MCF 10A (cell line): ENCODE data around the gene AGBL1. TPM values are rescaled to one million over a fixed set of nuclear protein-coding genes. Genes with fewer than 3 reads are reported as not detected.

Experiments
- BruUV-seq: library from RNA; stranded (reverse); fragments of 400-500 nt; replicated peaks from 2 replicates; lab custom pipeline; 2021; lab: Mats Ljungman, UMichigan
- CTCF ChIA-PET: fragments of 300-600 bp; sonication (Branson Sonifier 250); formaldehyde crosslinking; extraction: SDS; loops from one replicate; lab custom pipeline; 2021; ENCODE audit warnings: antibody characterized with exemption, inconsistent platforms; lab: Yijun Ruan, JAX
- POLR2A ChIA-PET: fragments of 300-600, 350-650 bp; sonication (Branson Sonifier 250); formaldehyde crosslinking; extraction: SDS; loops from one replicate; lab custom pipeline; 2020; ENCODE audit warnings: antibody characterized with exemption, inconsistent platforms; lab: Yijun Ruan, JAX
- DNase-seq: peaks from one replicate; pipeline ENCODE4 v3.0.0-alpha.2; 2018; ENCODE audit not compliant: unreplicated experiment
- H3K27ac Mint-ChIP-seq: one replicate; pipeline ENCODE4 v1.8.0; 2022; ENCODE audit warnings: mild to moderate bottlenecking, low read depth, mixed read lengths; ENCODE audit not compliant: unreplicated experiment
- H3K27me3 Mint-ChIP-seq: one replicate; pipeline ENCODE4 v1.8.0; 2022; ENCODE audit warnings: mixed read lengths; ENCODE audit not compliant: insufficient read depth, unreplicated experiment
- H3K36me3 Mint-ChIP-seq: one replicate; pipeline ENCODE4 v1.8.0; 2022; ENCODE audit warnings: mild to moderate bottlenecking, moderate library complexity, mixed read lengths; ENCODE audit not compliant: insufficient read depth, unreplicated experiment
- H3K4me1 Mint-ChIP-seq: one replicate; pipeline ENCODE4 v1.8.0; 2022; ENCODE audit warnings: mixed read lengths; ENCODE audit not compliant: insufficient read depth, unreplicated experiment
- H3K4me3 Mint-ChIP-seq: one replicate; pipeline ENCODE4 v1.8.0; 2022; ENCODE audit warnings: mild to moderate bottlenecking, moderate library complexity, mixed read lengths; ENCODE audit not compliant: unreplicated experiment
- H3K9me3 Mint-ChIP-seq: one replicate; pipeline ENCODE4 v1.8.0; 2022; ENCODE audit warnings: mixed read lengths; ENCODE audit not compliant: unreplicated experiment
- CTCF ChIP-seq: fragments of 200-600 bp; IDR thresholded peaks from one replicate; pipeline ENCODE4 v1.8.0; 2022; ENCODE audit warnings: antibody characterized with exemption, mild to moderate bottlenecking; ENCODE audit not compliant: unreplicated experiment
- intact Hi-C: fragments of 100-400 bp; cut with micrococcal nuclease; formaldehyde crosslinking; loops from 2 replicates; pipeline ENCODE4 v1.14.1; 2022
- total RNA-seq: library from RNA; stranded (reverse); gene quantifications from 2 replicates; pipeline ENCODE4 v1.2.3, GENCODE V29; 2022

The AGBL1 gene
- total RNA-seq, 1 experiment from 2014 or later, result not detected

GRCh38 chr15:86570738-86571137 is 491.1 kb downstream of the AGBL1 start:
- Mint-ChIP-seq H3K4me1 (no peaks in the 10 kb centered on the region), H3K9me3 (no peaks in the 10 kb centered on the region), H3K36me3 (peaks cover 6% of the 10 kb centered on the region), H3K27ac (no peak overlapping the region), H3K27me3 (no peaks in the 10 kb centered on the region), H3K4me3 (no peak overlapping the region)
- no peak for DNase-seq
- ChIA-PET CTCF (interaction anchor here (0.5 to 1.4 kb wide), 4 partner anchors 82 to 475 kb away, joined by 3 to 6 read pairs (median 4); no protein-coding TSS in a partner anchor), POLR2A (no interaction called here)
- intact Hi-C loops, result no loop called here
- no TSS peak for BruUV-seq
- TF ChIP-seq CTCF, result no peak

GRCh38 chr15:86571873-86572272 is 492.2 kb downstream of the AGBL1 start:
- no peak for DNase-seq
- no peaks in the 10 kb centered on the region for H3K27me3 Mint-ChIP-seq
- no peak for TF ChIP-seq CTCF
- CTCF ChIA-PET, result interaction anchor here (0.7 to 1.4 kb wide), 2 partner anchors 71 to 339 kb away, joined by 3 to 6 read pairs; no protein-coding TSS in a partner anchor
- no TSS peak for BruUV-seq
- H3K27ac Mint-ChIP-seq, result no peak overlapping the region
- H3K4me3 Mint-ChIP-seq, result no peak overlapping the region
- intact Hi-C loops, result no loop called here
- H3K4me1 Mint-ChIP-seq, result no peaks in the 10 kb centered on the region
- H3K9me3 Mint-ChIP-seq, result no peaks in the 10 kb centered on the region
- POLR2A ChIA-PET, result no interaction called here
- H3K36me3 Mint-ChIP-seq, result peaks cover 6% of the 10 kb centered on the region

GRCh38 chr15:86572368-86572841 is 492.7 kb downstream of the AGBL1 start:
- no peaks in the 10 kb centered on the region for H3K27me3 Mint-ChIP-seq
- H3K4me3 Mint-ChIP-seq, result no peak overlapping the region
- no TSS peak for BruUV-seq
- peaks cover 6% of the 10 kb centered on the region for H3K36me3 Mint-ChIP-seq
- DNase-seq, result no peak
- H3K9me3 Mint-ChIP-seq, result no peaks in the 10 kb centered on the region
- no peaks in the 10 kb centered on the region for H3K4me1 Mint-ChIP-seq
- CTCF ChIA-PET, result interaction anchor here (0.7 kb wide), 1 partner anchor 72 kb away, joined by 3 read pairs; no protein-coding TSS in a partner anchor
- H3K27ac Mint-ChIP-seq, result no peak overlapping the region
- intact Hi-C loops, result no loop called here
- POLR2A ChIA-PET, result interaction anchor here (0.5 kb wide), 1 partner anchor 401 kb away, joined by 3 read pairs; no protein-coding TSS in a partner anchor
- no peak for TF ChIP-seq CTCF

- H3K4me3 Mint-ChIP-seq, result no peak overlapping the region
- no peak for TF ChIP-seq CTCF
- H3K36me3 Mint-ChIP-seq, result peaks cover 3% of the 10 kb centered on the region
- POLR2A ChIA-PET, result no interaction called here
- H3K27me3 Mint-ChIP-seq, result no peaks in the 10 kb centered on the region
- CTCF ChIA-PET, result no interaction called here
- no TSS peak for BruUV-seq
- H3K4me1 Mint-ChIP-seq, result no peaks in the 10 kb centered on the region
- no peak for DNase-seq
- no peak overlapping the region for H3K27ac Mint-ChIP-seq
- intact Hi-C loops, result no loop called here
- H3K9me3 Mint-ChIP-seq, result no peaks in the 10 kb centered on the region
These were observed 493.8 kb downstream of the AGBL1 start for GRCh38 chr15:86573476-86573875.
